HK-2 (cell line): ENCODE measurements around the gene SLC24A3.
A peak's percentile ranks its signal among the peaks of the same experiment; 100 is the strongest.

Source experiments
- DNase-seq: peaks from one replicate; pipeline ENCODE4 v3.0.0-alpha.2; 2018; ENCODE audit not compliant: unreplicated experiment

Gene SLC24A3

GRCh38 chr20:19546648-19547047, 334.2 kb downstream of the SLC24A3 start:
- DNase-seq = no peak

GRCh38 chr20:19547547-19547946, 335.1 kb downstream of the SLC24A3 start:
- no peak for DNase-seq

- DNase-seq = no peak
Measured at GRCh38 chr20:19549896-19550295, 337.5 kb downstream of the SLC24A3 start.

- DNase-seq = no peak
Measured at GRCh38 chr20:19552221-19553180, 340.1 kb downstream of the SLC24A3 start.

- no peak for DNase-seq
Measured at GRCh38 chr20:19554666-19555065, 342.2 kb downstream of the SLC24A3 start.

GRCh38 chr20:19555726-19556125, 343.3 kb downstream of the SLC24A3 start:
- no peak for DNase-seq

GRCh38 chr20:19557291-19557690, 344.8 kb downstream of the SLC24A3 start:
- DNase-seq = no peak

GRCh38 chr20:19560881-19561480, 348.5 kb downstream of the SLC24A3 start:
- DNase-seq = no peak

GRCh38 chr20:19562426-19562825, 350.0 kb downstream of the SLC24A3 start:
- DNase-seq = no peak

GRCh38 chr20:19564261-19564660, 351.8 kb downstream of the SLC24A3 start:
- DNase-seq = no peak

- DNase-seq = no peak
Measured at GRCh38 chr20:19565736-19566135, 353.3 kb downstream of the SLC24A3 start.

- peak; percentile 29 for DNase-seq
Measured at GRCh38 chr20:19566226-19566945, 353.9 kb downstream of the SLC24A3 start.

- DNase-seq = no peak
Measured at GRCh38 chr20:19568128-19568527, 355.7 kb downstream of the SLC24A3 start.

GRCh38 chr20:19571996-19572395, 359.6 kb downstream of the SLC24A3 start:
- DNase-seq = no peak

GRCh38 chr20:19577692-19578091, 365.2 kb downstream of the SLC24A3 start:
- no peak for DNase-seq

GRCh38 chr20:19582782-19583181, 370.3 kb downstream of the SLC24A3 start:
- no peak for DNase-seq

- peak; percentile 65 for DNase-seq
Measured at GRCh38 chr20:19583532-19584175, 371.2 kb downstream of the SLC24A3 start.

- no peak for DNase-seq
Measured at GRCh38 chr20:19588241-19588640, 375.8 kb downstream of the SLC24A3 start.

GRCh38 chr20:19588732-19589131, 376.3 kb downstream of the SLC24A3 start:
- DNase-seq = no peak

- no peak for DNase-seq
Measured at GRCh38 chr20:19589787-19590362, 377.4 kb downstream of the SLC24A3 start.

GRCh38 chr20:19590382-19590781, 377.9 kb downstream of the SLC24A3 start:
- no peak for DNase-seq

- DNase-seq = no peak
Measured at GRCh38 chr20:19593762-19594161, 381.3 kb downstream of the SLC24A3 start.
